HepG2 (cell line): ENCODE results near the gene ABCG5. TPM values are rescaled to one million over a fixed set of nuclear protein-coding genes. Genes with fewer than 3 reads are reported as not detected.

ENCODE experiments used
- AGO2 ChIP-seq: fragments of 200-400 bp; formaldehyde crosslinking; optimal IDR thresholded peaks from 2 replicates; pipeline ENCODE3; 2017; ENCODE audit warnings: mild to moderate bottlenecking, low read depth, low read length, moderate library complexity
- CBX1 ChIP-seq: IDR thresholded peaks from one replicate; pipeline ENCODE4 v1.6.1; 2016; ENCODE audit warnings: antibody characterized with exemption, low read depth
- CTCF ChIP-seq: sonication (generic); formaldehyde crosslinking; IDR thresholded peaks from 2 replicates; pipeline ENCODE4 v1.5.0; 2020; ENCODE audit warnings: mild to moderate bottlenecking, missing genetic modification reagents, moderate library complexity
- FOXA3 ChIP-seq: IDR thresholded peaks from 2 replicates; pipeline ENCODE4 v1.6.1; 2016; ENCODE audit warnings: missing genetic modification reagents, missing compliant biosample characterization
- GLI4 ChIP-seq: sonication (generic); formaldehyde crosslinking; IDR thresholded peaks from 2 replicates; pipeline ENCODE4 v1.5.1; 2020; ENCODE audit warnings: missing genetic modification reagents, mild to moderate bottlenecking, moderate library complexity, borderline replicate concordance
- HHEX ChIP-seq: IDR thresholded peaks from 2 replicates; pipeline ENCODE4 v1.6.1; 2016; ENCODE audit warnings: control low read depth
- HIVEP1 ChIP-seq: sonication (generic); formaldehyde crosslinking; IDR thresholded peaks from 2 replicates; pipeline ENCODE4 v1.4.0; 2020; ENCODE audit warnings: mild to moderate bottlenecking, missing genetic modification reagents
- HMG20B ChIP-seq: conservative IDR thresholded peaks from 2 replicates; pipeline ENCODE4 v1.6.1; 2016; ENCODE audit warnings: missing genetic modification reagents, missing compliant biosample characterization
- HNF4A ChIP-seq: sonication (generic); formaldehyde crosslinking; IDR thresholded peaks from 2 replicates; pipeline ENCODE4 v1.4.0; 2020; ENCODE audit warnings: missing genetic modification reagents
- MAX ChIP-seq: IDR thresholded peaks from 2 replicates; pipeline ENCODE4 v1.6.1; 2012; ENCODE audit warnings: inconsistent platforms
- MXI1 ChIP-seq: IDR thresholded peaks from 3 replicates; pipeline ENCODE4 v1.6.1; 2012; ENCODE audit warnings: low read depth, low read length, inconsistent platforms, borderline replicate concordance
- REL ChIP-seq: sonication (generic); formaldehyde crosslinking; conservative IDR thresholded peaks from 2 replicates; pipeline ENCODE4 v1.8.0; 2022; ENCODE audit warnings: mild to moderate bottlenecking, missing genetic modification reagents, moderate library complexity
- RERE ChIP-seq: IDR thresholded peaks from 2 replicates; pipeline ENCODE4 v1.6.1; 2016; ENCODE audit warnings: low read depth, missing genetic modification reagents, missing compliant biosample characterization
- SP2 ChIP-seq: sonication (generic); formaldehyde crosslinking; IDR thresholded peaks from 2 replicates; pipeline ENCODE4 v1.5.1; 2020; ENCODE audit warnings: mild to moderate bottlenecking, missing genetic modification reagents
- TEAD3 ChIP-seq: optimal IDR thresholded peaks from 2 replicates; pipeline ENCODE3; 2016; ENCODE audit warnings: borderline replicate concordance
- UBTF ChIP-seq: sonication (generic); formaldehyde crosslinking; IDR thresholded peaks from 2 replicates; pipeline ENCODE4 v1.4.0; 2020; ENCODE audit warnings: mild to moderate bottlenecking, missing genetic modification reagents
- ZGPAT ChIP-seq: IDR thresholded peaks from 2 replicates; pipeline ENCODE4 v1.6.1; 2016; ENCODE audit warnings: mild to moderate bottlenecking
- ZNF326 ChIP-seq: sonication (generic); formaldehyde crosslinking; IDR thresholded peaks from 2 replicates; pipeline ENCODE4 v1.4.0; 2020; ENCODE audit warnings: missing genetic modification reagents, borderline replicate concordance
- ZNF740 ChIP-seq: sonication (generic); formaldehyde crosslinking; IDR thresholded peaks from 2 replicates; pipeline ENCODE4 v1.4.0; 2020; ENCODE audit warnings: missing genetic modification reagents
- polyA plus RNA-seq, 8 experiments: library from polyadenylated mRNA; depleted of rRNA in 3 of 8; stranded (reverse) in 7 of 8; unstranded in 1 of 8; fragments of >200 nt; fragmentation: Illumina TruSeq in 4 of 8; extraction: Trizol in 4 of 8; gene quantifications; 2 replicates each; pipeline versions ENCODE4 v1.2.1 to v1.2.3, GENCODE V29; 2011 to 2016; ENCODE audit warnings: low read depth in 4 of 8, missing spikeins in 1 of 8, mixed read lengths in 1 of 8; ENCODE audit not compliant: insufficient read depth in 1 of 8
- total RNA-seq, 5 experiments: library from RNA; depleted of rRNA; stranded (reverse); fragments of >200 nt; fragmentation: Illumina TruSeq; extraction: Trizol; gene quantifications; 2 replicates each; pipeline ENCODE4 v1.2.3, GENCODE V29; 2016; ENCODE audit warnings: low read depth in 1 of 5

The ABCG5 gene
- total and polyA plus RNA-seq, 2 of the 13 experiments (the other 11 are each of a cell fraction or from before 2014, with no cell fraction given), result 15.1 to 39.0 TPM

- TF ChIP-seq RERE (no peak), ZGPAT (CRISPR knock-in tag) (no peak), CBX1 (no peak), HNF4A (CRISPR knock-in tag) (peak; percentile 72), FOXA3 (no peak), HMG20B (CRISPR knock-in tag) (no peak), TEAD3 (CRISPR knock-in tag) (peak; percentile 20), GLI4 (CRISPR knock-in tag) (no peak), REL (no peak), UBTF (peak; percentile 83), AGO2 (peak; percentile 17), CTCF (CRISPR knock-in tag) (0 out of 2 replicates have a peak, but pooled peaks have one; percentile 18), SP2 (CRISPR knock-in tag) (no peak), ZNF740 (CRISPR knock-in tag) (peak; percentile 16; the same call in 1 of the 2 replicates), HIVEP1 (CRISPR knock-in tag) (peak; percentile 85), HHEX (CRISPR knock-in tag) (no peak), MAX (peak; percentile 64), MXI1 (no peak), ZNF326 (CRISPR knock-in tag) (no peak)
These were observed at the start of gene ABCG5, which contains the start of gene ABCG8 (continued) for GRCh38 chr2:43838560-43839267.
